H1 (cell line): ENCODE measurements around the gene CEP78. TPM values are rescaled to one million over a fixed set of nuclear protein-coding genes. Genes with fewer than 3 reads are reported as not detected.

Experiments used
- CTCF ChIA-PET: fragments of 300-600 bp; sonication (Branson Sonifier 250); formaldehyde crosslinking; loops from one replicate; lab custom pipeline; 2021; ENCODE audit not compliant: partially characterized antibody; lab: Charles Lee
- POLR2A ChIA-PET: fragments of 300-600 bp; sonication (Branson Sonifier 250); formaldehyde crosslinking; loops from one replicate; lab custom pipeline; 2021; ENCODE audit warnings: inconsistent platforms; ENCODE audit not compliant: partially characterized antibody; lab: Charles Lee
- DNase-seq, 2 experiments: peaks; one replicate each; pipeline versions ENCODE4 v3.0.0 to v3.0.0-alpha.2; 2010 to 2022; ENCODE audit warnings: low spot score in 2 of 2, low read depth in 1 of 2, mixed read lengths in 1 of 2
- FAIRE-seq: peaks from 2 replicates; lab custom pipeline; 2011; peaks lifted over from hg19 to GRCh38; lab: Jason Lieb, UNC
- H2AFZ ChIP-seq: 2 replicates; pipeline ENCODE4 v1.8.1; 2012; ENCODE audit warnings: low read length, inconsistent platforms
- H2AK5ac ChIP-seq: 2 replicates; pipeline ENCODE4 v1.6.1; 2013; ENCODE audit warnings: low read depth, low read length
- H2BK120ac ChIP-seq: replicated peaks from 2 replicates; pipeline ENCODE3; 2013; ENCODE audit warnings: low read depth, low read length, inconsistent platforms
- H2BK12ac ChIP-seq: 2 replicates; pipeline ENCODE4 v1.6.1; 2013; ENCODE audit warnings: low read depth, low read length
- H2BK15ac ChIP-seq: 2 replicates; pipeline ENCODE4 v1.6.1; 2013; ENCODE audit warnings: low read length
- H2BK20ac ChIP-seq: 2 replicates; pipeline ENCODE4 v1.6.1; 2013; ENCODE audit warnings: low read length
- H2BK5ac ChIP-seq: 2 replicates; pipeline ENCODE4 v1.6.1; 2013; ENCODE audit warnings: low read depth, low read length
- H3K14ac ChIP-seq: 2 replicates; pipeline ENCODE4 v1.6.1; 2013; ENCODE audit warnings: inconsistent platforms; ENCODE audit not compliant: insufficient read length
- H3K18ac ChIP-seq: 2 replicates; pipeline ENCODE4 v1.6.1; 2013; ENCODE audit warnings: low read length; ENCODE audit errors: extremely low read depth
- H3K23ac ChIP-seq: 2 replicates; pipeline ENCODE4 v1.6.1; 2013; ENCODE audit warnings: inconsistent platforms; ENCODE audit not compliant: insufficient read length
- H3K23me2 ChIP-seq: 2 replicates; pipeline ENCODE4 v1.6.1; 2013; ENCODE audit warnings: low read depth, low read length
- H3K27ac ChIP-seq: 2 replicates; pipeline ENCODE4 v1.6.1; 2011; ENCODE audit warnings: low read depth, low read length, inconsistent platforms
- H3K27me3 ChIP-seq, 4 experiments: replicated peaks in 1 of 4; 1 replicate in 1 of 4; 2 replicates in 3 of 4; pipeline versions ENCODE4 v1.6.1 to v1.8.1; 2011 to 2013; ENCODE audit warnings: low read length in 3 of 4, mild to moderate bottlenecking in 3 of 4, inconsistent platforms in 2 of 4, mixed read lengths in 2 of 4, moderate library complexity in 1 of 4; ENCODE audit not compliant: control insufficient read depth in 3 of 4, insufficient read depth in 3 of 4; ENCODE audit errors: extremely low read depth in 1 of 4
- H3K36me3 ChIP-seq, 4 experiments: 2 replicates each; pipeline versions ENCODE4 v1.6.1 to v1.8.1; 2011 to 2013; ENCODE audit warnings: mild to moderate bottlenecking in 4 of 4, low read length in 3 of 4, moderate library complexity in 2 of 4, control low read depth in 1 of 4, inconsistent platforms in 1 of 4; ENCODE audit not compliant: insufficient read depth in 4 of 4, control insufficient read depth in 2 of 4
- H3K4ac ChIP-seq: replicated peaks from 2 replicates; pipeline ENCODE3; 2013; ENCODE audit warnings: low read length, low read depth, mixed read lengths, inconsistent platforms; ENCODE audit not compliant: insufficient read length
- H3K4me1 ChIP-seq, 4 experiments: replicated peaks in 1 of 4; 1 replicate in 1 of 4; 2 replicates in 3 of 4; pipeline versions ENCODE4 v1.6.1 to v1.8.1; 2011 to 2013; ENCODE audit warnings: low read length in 3 of 4, inconsistent platforms in 2 of 4, mixed read lengths in 1 of 4; ENCODE audit not compliant: insufficient read depth in 4 of 4, control insufficient read depth in 3 of 4
- H3K4me2 ChIP-seq, 2 experiments: 2 replicates each; pipeline versions ENCODE4 v1.6.1 to v1.8.1; 2011 to 2013; ENCODE audit warnings: low read depth in 2 of 2, low read length in 2 of 2, control low read depth in 1 of 2, inconsistent platforms in 1 of 2, mild to moderate bottlenecking in 1 of 2; ENCODE audit not compliant: insufficient read depth in 1 of 2
- H3K4me3 ChIP-seq, 4 experiments: fragments of 200-600, 300-600 bp in 1 of 4; sonication (generic), shearing (Covaris generic), sonication (Bioruptor Twin) in 1 of 4; 2 replicates each; pipeline versions ENCODE4 v1.5.1 to v1.8.1; 2011 to 2016; ENCODE audit warnings: low read length in 4 of 4, low read depth in 3 of 4, control low read depth in 2 of 4, inconsistent platforms in 2 of 4, mild to moderate bottlenecking in 2 of 4, mixed read lengths in 1 of 4, moderate library complexity in 1 of 4; ENCODE audit not compliant: insufficient read depth in 2 of 4; ENCODE audit errors: extremely low read depth in 1 of 4
- H3K56ac ChIP-seq: replicated peaks from 2 replicates; pipeline ENCODE3; 2013; ENCODE audit warnings: low read depth, mild to moderate bottlenecking, mixed read lengths, low read length, inconsistent platforms; ENCODE audit not compliant: insufficient read length
- H3K79me1 ChIP-seq: 2 replicates; pipeline ENCODE4 v1.6.1; 2013; ENCODE audit warnings: low read depth, low read length, control low read depth
- H3K79me2 ChIP-seq, 2 experiments: 2 replicates each; pipeline versions ENCODE4 v1.6.1 to v1.8.1; 2012 to 2013; ENCODE audit warnings: low read length in 2 of 2, mild to moderate bottlenecking in 2 of 2, inconsistent platforms in 1 of 2; ENCODE audit not compliant: insufficient read depth in 2 of 2, control insufficient read depth in 1 of 2
- H3K9ac ChIP-seq, 4 experiments: replicated peaks in 1 of 4; 1 replicate in 1 of 4; 2 replicates in 3 of 4; pipeline versions ENCODE4 v1.6.1 to v1.8.1; 2011 to 2013; ENCODE audit warnings: low read depth in 3 of 4, low read length in 3 of 4, control low read depth in 2 of 4, mild to moderate bottlenecking in 2 of 4, moderate library complexity in 2 of 4, inconsistent platforms in 1 of 4; ENCODE audit errors: extremely low read depth in 1 of 4
- H3K9me3 ChIP-seq, 2 experiments: 2 replicates each; pipeline versions ENCODE4 v1.6.1 to v1.8.1; 2012 to 2013; ENCODE audit warnings: mild to moderate bottlenecking in 2 of 2, moderate library complexity in 2 of 2, control low read depth in 1 of 2, inconsistent platforms in 1 of 2, low read depth in 1 of 2, low read length in 1 of 2, mixed read lengths in 1 of 2; ENCODE audit not compliant: insufficient read depth in 2 of 2
- H4K20me1 ChIP-seq, 2 experiments: replicated peaks in 1 of 2; 2 replicates each; pipeline versions ENCODE3 to v1.8.1; 2011 to 2013; ENCODE audit warnings: inconsistent platforms in 2 of 2, low read length in 2 of 2, mild to moderate bottlenecking in 1 of 2; ENCODE audit not compliant: insufficient read depth in 2 of 2, control insufficient read depth in 1 of 2
- H4K5ac ChIP-seq: 2 replicates; pipeline ENCODE4 v1.6.1; 2013; ENCODE audit warnings: low read length, low read depth, mixed read lengths, inconsistent platforms; ENCODE audit not compliant: insufficient read length
- H4K8ac ChIP-seq: 2 replicates; pipeline ENCODE4 v1.8.0; 2013; ENCODE audit warnings: mild to moderate bottlenecking, moderate library complexity, low read length, inconsistent platforms; ENCODE audit not compliant: insufficient read depth; ENCODE audit errors: extremely low read depth
- H4K91ac ChIP-seq: replicated peaks from 2 replicates; pipeline ENCODE3; 2013; ENCODE audit warnings: low read length, mixed read lengths, inconsistent platforms; ENCODE audit not compliant: insufficient read length
- CBX5 ChIP-seq: fragments of 300-800, 300-1000 bp; sonication (generic); IDR thresholded peaks from 2 replicates; pipeline ENCODE4 v1.7.1; 2016; ENCODE audit warnings: antibody characterized with exemption, low read length, low read depth
- JUN ChIP-seq: IDR thresholded peaks from 2 replicates; pipeline ENCODE4 v1.6.1; 2011; ENCODE audit warnings: low read depth, mild to moderate bottlenecking, improper control_type of control experiment, low read length
- SIN3A ChIP-seq, 2 experiments: IDR thresholded peaks in 1 of 2; conservative IDR thresholded peaks in 1 of 2; 2 replicates each; pipeline ENCODE4 v1.6.1; 2011 to 2012; ENCODE audit warnings: low read length in 2 of 2, improper control_type of control experiment in 1 of 2, low read depth in 1 of 2, mild to moderate bottlenecking in 1 of 2
- TAF1 ChIP-seq: IDR thresholded peaks from 2 replicates; pipeline ENCODE4 v1.6.1; 2011; ENCODE audit warnings: mild to moderate bottlenecking, low read depth, low read length
- WGBS, 2 experiments: shearing (Covaris generic) in 1 of 2; methylation state at CpG; one replicate each; pipeline versions ENCODE4 v1.1.6 to v1.1.7; 2013 to 2015; ENCODE audit warnings: low lambda C conversion rate in 2 of 2, mixed read lengths in 2 of 2, inconsistent platforms in 1 of 2, low coverage in 1 of 2, missing lambda C conversion rate in 1 of 2; ENCODE audit not compliant: insufficient replicate concordance in 2 of 2, insufficient coverage in 1 of 2, insufficient read length in 1 of 2; ENCODE audit errors: extremely low coverage in 1 of 2, missing lambda C conversion rate in 1 of 2; 5-methylcytosine and 5-hydroxymethylcytosine counted together
- polyA plus RNA-seq, 7 experiments: library from polyadenylated mRNA; depleted of rRNA in 3 of 7; stranded (reverse) in 5 of 7; unstranded in 2 of 7; fragments of >200 nt in 5 of 7; fragments of 200-250 nt in 2 of 7; gene quantifications; 1 replicate in 5 of 7; 2 replicates in 1 of 7; 4 replicates in 1 of 7; pipeline versions ENCODE4 v1.2.1 to v1.2.3, GENCODE V29; 2011 to 2013; ENCODE audit warnings: missing spikeins in 2 of 7, mixed read lengths in 2 of 7
- total RNA-seq: library from RNA; stranded (reverse); fragmentation: NEBNext Ultra II Directional; extraction: Animal tissue kit (Norgen Biotek cat#: 25700); gene quantifications from 2 replicates; pipeline ENCODE4 v1.2.1, GENCODE V29; 2021

CEP78 gene
- total and polyA plus RNA-seq, 2 of the 8 experiments (the other 6 are each of a cell fraction or from before 2014, with no cell fraction given), result 10.3 to 40.9 TPM

DNA sequence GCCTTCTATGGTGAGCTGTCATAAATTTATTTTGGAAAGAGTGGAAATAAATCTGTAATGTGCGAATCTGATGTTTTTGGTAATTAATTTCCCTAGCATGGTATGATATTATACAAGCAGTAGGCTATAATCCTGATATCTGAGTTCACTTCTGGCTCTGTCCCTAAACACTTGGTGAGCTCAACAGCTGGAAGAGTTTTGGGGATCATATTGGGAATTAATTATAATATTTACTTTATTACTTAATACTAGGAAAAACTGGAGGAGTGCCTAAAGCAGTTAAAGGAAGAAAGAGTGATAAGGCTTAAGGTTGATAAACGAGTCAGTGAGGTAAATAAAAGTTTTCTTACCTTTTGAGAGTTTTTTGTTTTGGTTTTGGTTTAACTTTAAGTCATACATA, 26.8 kb downstream of the CEP78 start:
- H3K14ac ChIP-seq, result no peak overlapping the region
- FAIRE-seq, result no peak
- CTCF ChIA-PET, result interaction anchor here (1.0 to 2.6 kb wide), 4 partner anchors 12 to 66 kb away, joined by 3 to 6 read pairs (median 3); partner anchors contain the start of genes CEP78 and PSAT1
- no peak for TF ChIP-seq CBX5
- TF ChIP-seq TAF1, result no peak
- TF ChIP-seq SIN3A (conservative IDR thresholded peaks at IDR 0.05 in 1 of 2, IDR thresholded peaks at IDR 0.05 in 1 of 2; ENCODE audit: low read depth in 1 of 2, low read length in 2 of 2), result no peak
- no peak for TF ChIP-seq JUN

More for the DNA sequence above, 26.8 kb downstream of the CEP78 start:
- H3K36me3 ChIP-seq, result peaks cover 9 to 35% (median 21%) of the 10 kb centered on the region in 4 experiments
- H3K4me2 ChIP-seq, result no peak overlapping the region
- no peaks in the 10 kb centered on the region for H4K20me1 ChIP-seq
- H3K4ac ChIP-seq, result no peak overlapping the region
- no peak for DNase-seq
- no peaks in the 10 kb centered on the region for H3K9me3 ChIP-seq
- no peak overlapping the region for H4K5ac ChIP-seq
- no peak overlapping the region for H3K9ac ChIP-seq
- no peak overlapping the region for H2AFZ ChIP-seq
- H3K4me3 ChIP-seq, result no peak overlapping the region
- no peak overlapping the region for H3K23ac ChIP-seq
- no peak overlapping the region for H4K91ac ChIP-seq
- H3K79me2 ChIP-seq, result no peaks in the 10 kb centered on the region
- WGBS, 2 experiments, result 89% methylated on average over 2 of the region's 2 CpGs; no CpG with 5 or more reads in 1 of the 2 experiments
- H3K56ac ChIP-seq, result no peak overlapping the region
- no peaks in the 10 kb centered on the region for H3K23me2 ChIP-seq
- no peak overlapping the region for H4K8ac ChIP-seq
- H3K18ac ChIP-seq, result no peak overlapping the region
- H3K79me1 ChIP-seq, result no peaks in the 10 kb centered on the region
- no peaks in the 10 kb centered on the region for H3K27me3 ChIP-seq
- POLR2A ChIA-PET, result interaction anchor here (3.8 kb wide), 1 partner anchor 34 kb away, joined by 16 read pairs; the partner anchor contains the start of gene PSAT1
- no peak overlapping the region for H2BK20ac ChIP-seq
- no peak overlapping the region for H2BK120ac ChIP-seq
- no peak overlapping the region for H2BK12ac ChIP-seq
- H2BK5ac ChIP-seq, result no peak overlapping the region
- no peak overlapping the region for H2BK15ac ChIP-seq
- no peaks in the 10 kb centered on the region for H3K4me1 ChIP-seq
- no peak overlapping the region for H3K27ac ChIP-seq
- no peak overlapping the region for H2AK5ac ChIP-seq
